Umbilical cord (tissue), 2 donors: ENCODE results near the gene STX17. TPM values are rescaled to one million over a fixed set of nuclear protein-coding genes. Genes with fewer than 3 reads are reported as not detected.

Source experiments
- DNase-seq: peaks from one replicate; pipeline ENCODE4 v3.0.0-alpha.2; 2015; ENCODE audit warnings: low spot score
- total RNA-seq: library from RNA; depleted of rRNA; stranded (reverse); fragments of >200 nt; gene quantifications from one replicate; pipeline ENCODE4 v1.2.3, GENCODE V29; 2014; ENCODE audit warnings: low replicate concordance; ENCODE audit not compliant: insufficient read depth

Gene STX17
- total RNA-seq, 1 donor from 2014 or later: 110 TPM

- peak; percentile 8 for DNase-seq
Measured at GRCh38 chr9:99905833-99906402, 536 bp upstream of the STX17 start.

DNA sequence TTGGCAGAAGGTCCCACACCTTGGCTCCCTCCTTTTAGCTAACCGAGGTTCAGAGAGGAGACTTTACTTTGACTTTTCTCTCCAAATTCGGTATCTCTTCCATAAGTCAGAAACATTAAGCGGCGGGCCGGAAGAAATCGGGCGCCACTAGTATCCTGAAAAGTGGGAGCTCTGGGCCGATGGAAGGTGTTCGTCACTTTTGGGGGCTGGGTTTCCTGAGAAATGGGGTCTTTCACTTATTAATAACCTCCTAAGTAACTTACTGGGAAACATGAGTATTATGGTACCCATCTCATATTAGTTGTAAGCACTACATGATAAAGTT lies 716 bp downstream of the STX17 start:
- DNase-seq: no peak

- DNase-seq: no peak
Measured at GRCh38 chr9:99911600-99911999, 5.1 kb downstream of the STX17 start.

DNA sequence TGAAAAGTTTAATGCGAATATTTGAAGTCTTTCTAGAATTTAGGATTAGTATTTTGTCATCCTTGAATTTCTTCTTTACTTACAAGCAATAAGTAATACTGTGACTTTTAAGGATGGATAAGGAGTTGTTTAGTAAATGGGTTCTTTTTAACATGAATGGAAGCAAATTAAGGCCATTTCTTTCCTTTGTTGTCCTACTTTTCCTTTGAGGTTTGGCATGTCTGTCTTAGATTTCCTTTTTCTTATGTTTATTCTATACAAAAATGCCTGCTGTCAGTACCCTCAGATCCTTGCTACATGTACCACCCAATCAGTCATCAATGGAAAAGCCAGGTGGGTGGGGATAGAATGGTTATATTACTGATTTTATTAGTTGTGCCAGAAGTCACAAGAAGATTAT lies 10.2 kb downstream of the STX17 start:
- DNase-seq: no peak

- no peak for DNase-seq
Measured at GRCh38 chr9:99918134-99918533, 11.7 kb downstream of the STX17 start.

- no peak for DNase-seq
Measured at GRCh38 chr9:99919930-99920329, 13.5 kb downstream of the STX17 start.

DNA sequence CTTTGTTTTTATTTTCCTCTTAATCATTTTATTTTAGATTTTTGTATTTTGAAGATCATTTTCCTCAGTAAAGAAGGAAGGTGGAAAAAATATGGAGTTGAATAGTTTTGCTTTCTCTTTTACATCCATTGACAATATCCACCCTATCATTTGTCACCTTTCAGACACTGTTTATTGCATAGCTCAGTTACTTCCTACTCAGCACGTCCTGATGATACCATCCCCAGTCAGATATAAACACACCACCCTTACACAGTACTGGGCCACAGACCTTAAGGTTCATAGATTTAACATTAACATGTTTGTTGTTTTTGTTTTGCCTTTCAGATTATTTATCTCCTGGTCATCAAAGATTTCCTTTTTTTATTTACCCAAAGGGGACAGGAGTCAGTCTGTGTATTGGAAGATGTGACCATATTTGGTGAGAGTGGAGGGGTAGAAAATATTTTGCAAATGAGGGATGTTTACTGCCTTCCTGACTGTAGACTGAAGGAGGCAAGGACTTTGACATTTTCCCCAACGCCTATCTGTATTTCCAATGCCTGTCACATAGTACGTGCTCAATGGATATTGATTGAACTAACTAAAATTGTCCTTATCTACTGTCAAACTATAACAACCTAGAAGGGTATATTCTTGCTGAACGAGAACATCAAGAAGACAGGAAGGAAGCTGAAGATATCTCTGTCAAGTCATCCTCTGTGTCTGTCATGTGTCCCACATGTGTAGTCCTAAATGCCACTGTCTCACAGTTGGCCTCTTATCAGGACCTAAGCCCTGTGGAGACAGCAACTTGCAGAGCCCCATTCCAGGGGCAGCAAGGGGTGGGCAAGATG lies 15.6 kb downstream of the STX17 start:
- no peak for DNase-seq

DNA sequence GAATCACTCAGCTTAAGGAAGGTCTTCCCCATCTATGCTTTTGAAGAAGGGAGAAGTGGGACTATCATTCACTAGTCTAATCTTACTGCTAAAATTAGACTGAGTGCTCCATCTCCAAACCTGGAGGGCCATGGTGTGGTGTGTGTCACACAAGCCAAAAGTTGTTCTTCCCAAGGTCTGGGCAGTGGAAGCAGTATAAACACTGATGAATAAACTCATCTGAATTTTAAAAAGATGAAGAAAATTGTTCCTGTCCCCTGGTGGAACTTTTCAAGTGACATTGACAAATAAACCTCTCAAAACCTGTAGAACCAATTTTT lies 16.2 kb downstream of the STX17 start:
- DNase-seq: no peak

DNA sequence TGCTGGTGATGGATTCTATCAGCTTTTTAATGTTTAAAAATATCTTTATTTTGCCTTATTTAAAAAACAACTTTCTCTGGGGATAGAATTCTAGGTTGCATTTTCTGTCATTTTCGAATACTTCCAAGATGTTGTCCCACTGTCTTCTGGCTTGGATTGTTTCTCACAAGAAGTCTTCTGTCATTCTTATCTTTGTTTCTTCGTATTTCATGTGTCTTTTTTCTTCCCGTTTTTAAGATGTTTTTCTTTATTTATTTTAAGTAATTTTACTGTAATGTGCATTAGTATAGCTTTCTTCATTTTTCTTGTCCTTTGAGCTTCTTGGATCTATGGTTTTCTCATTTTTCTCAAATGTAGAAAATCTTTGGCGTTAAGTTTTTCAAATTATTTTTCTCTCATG lies 19.1 kb downstream of the STX17 start:
- no peak for DNase-seq

- DNase-seq: no peak
Measured at GRCh38 chr9:99929652-99930051, 23.2 kb downstream of the STX17 start.

- no peak for DNase-seq
Measured at GRCh38 chr9:99931155-99931840, 24.8 kb downstream of the STX17 start.

DNA sequence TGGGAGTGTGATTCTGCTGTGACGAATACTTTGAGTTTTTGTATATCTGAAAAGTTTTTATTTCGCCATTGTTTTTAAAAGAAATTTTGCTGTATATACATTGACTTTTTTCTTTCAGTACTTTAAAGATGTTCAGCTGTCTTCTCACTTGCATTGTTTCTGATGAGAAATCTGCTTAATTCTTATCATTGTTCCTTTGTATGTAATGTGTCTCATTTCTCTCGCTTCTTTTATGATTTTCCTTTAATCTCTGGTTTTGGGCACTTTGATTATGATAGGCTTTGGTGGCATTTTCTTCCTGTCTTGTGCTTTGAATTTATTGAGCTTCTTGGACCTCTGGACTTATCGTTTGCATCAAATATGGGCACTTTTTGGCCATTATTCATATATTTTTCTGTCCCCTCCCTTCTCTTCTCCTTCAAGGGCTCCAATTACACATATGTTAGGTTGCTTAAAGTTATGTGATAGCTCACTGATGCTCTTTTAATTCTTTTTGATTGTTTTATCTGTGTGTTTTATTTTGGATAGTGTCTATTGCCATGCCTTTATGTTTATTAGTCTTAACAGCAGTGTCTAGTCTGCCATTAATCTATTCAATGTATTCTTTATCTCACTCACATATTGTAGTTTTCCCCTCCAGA lies 30.6 kb downstream of the STX17 start:
- DNase-seq: no peak

GRCh38 chr9:99947395-99947794 lies 40.9 kb downstream of the STX17 start:
- DNase-seq: no peak

DNA sequence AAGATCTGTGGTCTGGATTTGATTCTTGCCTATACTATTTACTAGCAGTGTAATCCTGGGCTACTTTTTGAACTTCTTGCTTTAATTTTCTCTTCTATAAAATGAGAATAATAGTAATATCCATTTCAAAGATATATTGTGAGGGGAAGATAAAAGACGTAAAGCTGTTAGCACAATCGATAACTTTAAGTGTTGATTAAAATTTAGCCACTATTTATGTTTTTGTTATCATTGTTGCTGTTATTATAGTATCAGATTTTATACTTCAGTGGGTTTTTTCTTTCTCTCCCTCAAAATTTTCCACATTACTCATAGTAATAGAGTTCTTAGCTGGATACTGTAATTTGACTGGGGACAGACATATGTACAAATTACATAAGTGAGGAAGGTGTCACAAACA lies 42.0 kb downstream of the STX17 start:
- DNase-seq: no peak

- peak; percentile 19 for DNase-seq
Measured at GRCh38 chr9:99948896-99949295, 42.4 kb downstream of the STX17 start.

DNA sequence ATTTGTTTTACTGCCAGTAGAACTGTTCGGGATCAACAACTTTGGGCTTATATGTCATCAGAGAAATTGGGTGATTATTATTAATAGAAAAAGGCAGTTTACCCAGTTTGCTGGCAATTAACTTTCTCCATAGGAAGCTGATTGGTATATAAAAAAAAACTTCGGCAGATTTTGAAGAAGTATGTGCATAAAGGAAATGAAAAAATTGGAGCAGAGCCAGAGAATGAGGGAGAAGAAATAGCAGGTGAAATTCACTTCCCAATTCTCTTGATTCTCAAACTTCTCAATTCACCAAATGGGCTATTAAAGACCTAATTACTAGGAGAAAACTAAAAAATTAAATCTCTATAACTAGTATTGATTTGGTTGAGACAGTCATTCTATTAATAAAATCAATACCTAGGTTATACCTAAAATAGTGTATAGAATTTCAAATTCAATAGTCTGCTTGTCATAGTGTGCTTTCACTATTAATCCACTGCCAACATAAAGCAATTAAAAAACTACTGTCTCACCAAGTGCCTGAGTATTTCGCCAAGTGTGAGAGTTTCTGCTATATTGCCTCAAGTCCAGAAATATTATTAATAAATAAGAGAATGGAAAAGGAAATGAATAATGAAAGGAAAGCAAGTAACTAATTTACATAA lies 47.5 kb downstream of the STX17 start:
- DNase-seq: no peak

DNA sequence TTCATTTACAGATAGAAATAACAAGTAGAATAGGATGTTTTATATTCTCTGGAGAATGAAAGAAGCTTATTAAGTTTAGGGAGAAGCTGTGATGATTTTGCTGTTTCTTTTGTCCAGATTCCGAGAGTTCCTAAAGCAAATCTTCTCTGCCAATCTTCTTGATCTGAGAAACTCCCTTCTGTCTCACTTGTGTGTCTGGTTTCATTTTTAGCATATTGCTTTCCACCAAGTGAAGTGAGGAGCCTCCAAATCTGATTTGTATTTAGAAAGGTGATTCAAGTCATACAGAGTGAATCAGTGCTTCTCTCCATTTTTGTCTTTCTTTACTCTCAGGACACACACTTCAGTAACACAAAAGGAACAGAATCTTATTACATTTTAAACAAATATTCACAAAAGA lies 48.4 kb downstream of the STX17 start:
- no peak for DNase-seq

DNA sequence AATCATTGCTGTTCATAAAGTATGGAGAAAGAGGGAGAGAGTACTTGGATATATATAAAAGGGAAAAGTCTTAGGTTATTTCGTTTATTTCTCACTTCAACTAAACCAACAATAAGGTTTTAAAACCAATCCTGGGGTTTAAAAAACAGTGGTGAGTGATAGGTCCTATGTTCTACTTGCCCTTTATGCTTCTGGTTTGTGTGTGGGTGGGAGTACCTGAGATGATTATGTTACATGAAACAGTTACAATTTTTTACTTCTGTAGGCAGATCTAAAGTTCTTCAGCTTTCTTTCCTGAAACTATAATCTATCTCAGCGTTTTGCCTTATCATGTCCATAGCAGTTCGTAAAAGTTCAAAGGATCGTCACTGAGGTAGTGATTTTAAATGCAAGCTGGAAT lies 49.2 kb downstream of the STX17 start:
- no peak for DNase-seq

- DNase-seq: no peak
Measured at GRCh38 chr9:99962680-99963261, 56.3 kb downstream of the STX17 start.

DNA sequence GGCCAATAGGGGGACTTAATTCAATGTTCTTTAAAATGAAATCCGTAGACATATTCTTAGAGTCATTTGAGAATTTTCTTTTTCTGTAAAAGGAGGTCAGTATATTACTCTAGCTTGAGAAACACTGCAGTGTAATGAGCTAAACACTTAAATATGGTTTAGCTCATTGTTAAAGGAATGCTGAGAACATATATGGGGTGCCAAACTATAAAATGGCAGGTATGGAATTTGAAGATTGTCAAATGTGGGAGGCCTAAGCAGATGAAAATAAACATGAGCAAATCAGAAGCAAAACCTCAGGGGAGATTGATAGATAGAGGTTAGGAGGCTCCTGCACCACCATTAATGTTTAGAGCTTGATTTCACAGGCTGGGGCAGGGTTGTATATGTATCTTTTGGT lies 57.9 kb downstream of the STX17 start:
- no peak for DNase-seq

DNA sequence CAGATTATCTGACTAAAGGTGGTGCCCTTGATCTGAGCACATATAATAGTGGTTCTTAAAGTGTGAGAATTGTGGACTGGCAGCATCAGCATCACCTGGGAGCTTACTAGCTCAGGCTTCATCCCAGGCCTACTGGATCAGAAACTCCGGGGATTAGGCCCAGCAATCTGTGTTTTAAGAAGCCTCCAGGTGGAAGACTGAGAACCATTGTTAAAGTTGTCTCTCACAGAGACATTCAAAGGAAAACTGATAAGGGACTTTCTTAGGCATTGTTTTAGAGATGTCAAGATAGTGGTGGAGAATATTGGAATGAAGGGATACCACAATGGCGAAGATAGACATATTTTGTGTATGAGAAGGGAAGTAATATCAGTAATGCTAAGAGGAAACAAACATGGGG lies 59.5 kb downstream of the STX17 start:
- no peak for DNase-seq

GRCh38 chr9:99966716-99967115 lies 60.3 kb downstream of the STX17 start:
- no peak for DNase-seq
